DOHH2 (cell line): ENCODE results near the gene ERAL1.

Source experiments
- H3F3A ChIP-seq: fragments of 200-600 bp; sonication (generic), shearing (Covaris generic); 2 replicates; pipeline ENCODE4 v1.6.0; 2016; ENCODE audit warnings: antibody characterized with exemption, mild to moderate bottlenecking; ENCODE audit not compliant: control insufficient read depth, insufficient read depth
- H3K27ac ChIP-seq: fragments of 200-600 bp; sonication (generic); 2 replicates; pipeline ENCODE4 v1.5.1; 2014; ENCODE audit warnings: low read depth, mild to moderate bottlenecking, low read length, moderate library complexity
- H3K27me3 ChIP-seq: fragments of 200-600 bp; sonication (generic); 2 replicates; pipeline ENCODE4 v1.6.1; 2014; ENCODE audit warnings: mild to moderate bottlenecking, low read length, mixed read lengths; ENCODE audit not compliant: control insufficient read depth
- H3K36me3 ChIP-seq: fragments of 200-600 bp; sonication (generic); 2 replicates; pipeline ENCODE4 v1.6.1; 2014; ENCODE audit warnings: mild to moderate bottlenecking, low read length, moderate library complexity, mixed read lengths; ENCODE audit not compliant: control insufficient read depth
- H3K4me1 ChIP-seq: fragments of 200-600 bp; sonication (generic); 2 replicates; pipeline ENCODE4 v1.6.1; 2014; ENCODE audit warnings: mild to moderate bottlenecking, low read length, mixed read lengths; ENCODE audit not compliant: control insufficient read depth
- H3K4me2 ChIP-seq: fragments of 200-600 bp; sonication (generic); 2 replicates; pipeline ENCODE4 v1.6.0; 2014; ENCODE audit warnings: mild to moderate bottlenecking, low read length, moderate library complexity
- H3K4me3 ChIP-seq: fragments of 200-600 bp; sonication (generic); 2 replicates; pipeline ENCODE4 v1.5.1; 2014; ENCODE audit warnings: mild to moderate bottlenecking, low read length, mixed read lengths
- H3K79me2 ChIP-seq: fragments of 200-600 bp; sonication (generic); 2 replicates; pipeline ENCODE4 v1.6.1; 2014; ENCODE audit warnings: mild to moderate bottlenecking, low read length, mixed read lengths; ENCODE audit not compliant: control insufficient read depth
- H3K9me2 ChIP-seq: fragments of 200-600 bp; sonication (generic); replicated peaks from 2 replicates; pipeline ENCODE4 v1.6.1; 2014; ENCODE audit warnings: mild to moderate bottlenecking, low read length, mixed read lengths; ENCODE audit not compliant: control insufficient read depth
- H3K9me3 ChIP-seq: fragments of 200-600 bp; sonication (generic); 2 replicates; pipeline ENCODE4 v1.6.1; 2014; ENCODE audit warnings: antibody characterized with exemption, low read length, mixed read lengths; ENCODE audit not compliant: control insufficient read depth, insufficient read depth
- H4K20me1 ChIP-seq: fragments of 200-600 bp; sonication (generic); 2 replicates; pipeline ENCODE4 v1.6.0; 2014; ENCODE audit warnings: low read depth, mild to moderate bottlenecking, antibody characterized with exemption, low read length, moderate library complexity; ENCODE audit not compliant: control insufficient read depth, insufficient read depth
- CTCF ChIP-seq: fragments of 200-600 bp; sonication (generic); IDR thresholded peaks from one replicate; pipeline ENCODE4 v1.5.1; 2014; ENCODE audit warnings: antibody characterized with exemption, mild to moderate bottlenecking, low read depth, low read length; ENCODE audit not compliant: poor library complexity, severe bottlenecking
- EZH2phosphoT487 ChIP-seq: fragments of 200-600 bp; sonication (generic); IDR thresholded peaks from 2 replicates; pipeline ENCODE4 v1.6.1; 2017; ENCODE audit warnings: borderline replicate concordance, mild to moderate bottlenecking, antibody characterized with exemption, low read length, moderate library complexity, mixed read lengths

The ERAL1 gene

GRCh38 chr17:28853295-28853694, 1.5 kb upstream of the ERAL1 start:
- H3K4me2 ChIP-seq = no peak overlapping the region
- no peaks in the 10 kb centered on the region for H4K20me1 ChIP-seq
- no peaks in the 10 kb centered on the region for H3K9me2 ChIP-seq
- peaks cover 24% of the 10 kb centered on the region for H3K79me2 ChIP-seq
- H3K9me3 ChIP-seq = no peaks in the 10 kb centered on the region
- no peaks in the 10 kb centered on the region for H3K27me3 ChIP-seq
- H3K27ac ChIP-seq = no peak overlapping the region
- peaks cover 15% of the 10 kb centered on the region for H3K36me3 ChIP-seq
- no peak overlapping the region for H3K4me3 ChIP-seq
- 0 out of 2 replicates have a peak, but pooled peaks cover 2% of the 10 kb centered on the region for H3F3A ChIP-seq
- TF ChIP-seq CTCF = no peak
- TF ChIP-seq EZH2phosphoT487 = no peak
- peaks cover 18% of the 10 kb centered on the region for H3K4me1 ChIP-seq

GRCh38 chr17:28855336-28855679, 492 bp downstream of the ERAL1 start:
- Histone ChIP-seq H3K4me3 (peak overlapping the region; percentile 91), H3K27ac (peak overlapping the region; percentile 31; the same call in 1 of the 2 replicates)

DNA sequence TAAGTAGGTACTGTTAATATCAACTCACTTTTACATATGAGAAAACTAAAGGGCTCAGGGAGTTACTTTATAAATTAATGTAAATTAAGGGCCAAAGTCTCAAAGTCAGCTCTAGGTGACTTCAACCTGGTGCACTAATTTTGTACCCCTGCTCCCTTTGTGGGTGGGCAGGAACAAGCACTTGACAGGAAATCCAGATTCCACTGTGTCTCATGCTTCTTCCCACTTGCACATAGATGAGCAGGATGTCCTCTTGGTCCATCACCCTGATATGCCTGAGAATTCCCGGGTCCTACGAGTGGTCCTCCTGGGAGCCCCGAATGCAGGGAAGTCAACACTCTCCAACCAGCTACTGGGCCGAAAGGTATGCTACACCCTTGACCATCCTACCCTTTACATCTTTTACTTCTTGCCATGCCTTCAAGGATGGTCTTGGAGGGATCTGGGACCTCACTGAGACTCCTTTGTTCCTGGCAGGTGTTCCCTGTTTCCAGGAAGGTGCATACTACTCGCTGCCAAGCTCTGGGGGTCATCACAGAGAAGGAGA, 1.3 kb downstream of the ERAL1 start:
- Histone ChIP-seq H3K9me2 (no peaks in the 10 kb centered on the region), H3K4me3 (peak overlapping the region; percentile 91)

More at GRCh38 chr17:28855336-28855679, 492 bp downstream of the ERAL1 start:
- peaks cover 24% of the 10 kb centered on the region for H3K79me2 ChIP-seq
- H3K9me3 ChIP-seq = no peaks in the 10 kb centered on the region
- TF ChIP-seq EZH2phosphoT487 (no peak), CTCF (no peak)
- H3K4me2 ChIP-seq = peak overlapping the region; percentile 98
- H3K36me3 ChIP-seq = peaks cover 26% of the 10 kb centered on the region
- no peaks in the 10 kb centered on the region for H3K9me2 ChIP-seq
- H4K20me1 ChIP-seq = no peaks in the 10 kb centered on the region
- H3K4me1 ChIP-seq = peaks cover 18% of the 10 kb centered on the region
- no peaks in the 10 kb centered on the region for H3K27me3 ChIP-seq
- H3F3A ChIP-seq = 0 out of 2 replicates have a peak, but pooled peaks cover 2% of the 10 kb centered on the region

More for the DNA sequence above, 1.3 kb downstream of the ERAL1 start:
- Histone ChIP-seq H3F3A (0 out of 2 replicates have a peak, but pooled peaks cover 2% of the 10 kb centered on the region), H3K27ac (no peak overlapping the region), H3K79me2 (peaks cover 24% of the 10 kb centered on the region), H3K9me3 (no peaks in the 10 kb centered on the region), H3K4me2 (peak overlapping the region; percentile 98), H4K20me1 (no peaks in the 10 kb centered on the region), H3K27me3 (no peaks in the 10 kb centered on the region), H3K4me1 (peaks cover 18% of the 10 kb centered on the region), H3K36me3 (peaks cover 29% of the 10 kb centered on the region)
- TF ChIP-seq EZH2phosphoT487 (no peak), CTCF (no peak)
